NCI-H345 treated with DMSO at 0.1 percent for 48 hours (cell line): ENCODE results near the gene ACACB.
A peak's percentile ranks its signal among the peaks of the same experiment; 100 is the strongest.

Experiments used
- DNase-seq: peaks from one replicate; lab custom pipeline; 2025; ENCODE audit not compliant: unreplicated experiment; lab: John Stamatoyannopoulos, UW

The ACACB gene

GRCh38 chr12:109115758-109116610, at the start of gene ACACB:
Gene ACACB, plus strand, starts transcription at chr12:109116587. Its CDS starts 22,819 bp downstream, at chr12:109139406.
- DNase-seq, result no peak

- no peak for DNase-seq
Observed at GRCh38 chr12:109069307-109070271, 46.8 kb upstream of the ACACB start.

GRCh38 chr12:109074866-109075265, 41.5 kb upstream of the ACACB start:
- DNase-seq, result no peak

- DNase-seq, result no peak
Observed at GRCh38 chr12:109082751-109083150, 33.6 kb upstream of the ACACB start.

GRCh38 chr12:109084425-109084824, 32.0 kb upstream of the ACACB start:
- DNase-seq, result no peak

GRCh38 chr12:109085590-109085989, 30.8 kb upstream of the ACACB start:
- DNase-seq, result no peak

GRCh38 chr12:109087250-109087649, 29.1 kb upstream of the ACACB start:
- DNase-seq, result no peak

- DNase-seq, result no peak
Observed at GRCh38 chr12:109088818-109089217, 27.6 kb upstream of the ACACB start.

- DNase-seq, result no peak
Observed at GRCh38 chr12:109089683-109090082, 26.7 kb upstream of the ACACB start.

GRCh38 chr12:109092497-109093021, 23.8 kb upstream of the ACACB start:
- DNase-seq, result no peak

GRCh38 chr12:109093022-109093918, 23.1 kb upstream of the ACACB start, which contains the start of gene ALKBH2:
Gene ALKBH2, minus strand, starts transcription at chr12:109093472. Its CDS starts 686 bp downstream, at chr12:109092786.
- DNase-seq, result peak; percentile 93

- DNase-seq, result no peak
Observed at GRCh38 chr12:109097140-109097434, 19.3 kb upstream of the ACACB start.

GRCh38 chr12:109097435-109098182, 18.8 kb upstream of the ACACB start, which contains the start of gene UNG:
Gene UNG, plus strand, starts transcription at chr12:109097597. Its CDS starts 83 bp downstream, at chr12:109097680.
- peak; percentile 87 for DNase-seq

- no peak for DNase-seq
Observed at GRCh38 chr12:109098183-109098604, 18.2 kb upstream of the ACACB start.

- DNase-seq, result no peak
Observed at GRCh38 chr12:109098651-109099050, 17.7 kb upstream of the ACACB start.

- DNase-seq, result no peak
Observed at GRCh38 chr12:109099431-109100020, 16.9 kb upstream of the ACACB start.

- no peak for DNase-seq
Observed at GRCh38 chr12:109100741-109101140, 15.6 kb upstream of the ACACB start.

- DNase-seq, result no peak
Observed at GRCh38 chr12:109102491-109102890, 13.9 kb upstream of the ACACB start.

GRCh38 chr12:109105176-109105575, 11.2 kb upstream of the ACACB start:
- no peak for DNase-seq
